ENCODE results near the gene AGPAT3. TPM values are rescaled to one million over a fixed set of nuclear protein-coding genes. Genes with fewer than 3 reads are reported as not detected.

AGPAT3 gene
- total RNA-seq, 1 donor: 47.4 TPM

DNA sequence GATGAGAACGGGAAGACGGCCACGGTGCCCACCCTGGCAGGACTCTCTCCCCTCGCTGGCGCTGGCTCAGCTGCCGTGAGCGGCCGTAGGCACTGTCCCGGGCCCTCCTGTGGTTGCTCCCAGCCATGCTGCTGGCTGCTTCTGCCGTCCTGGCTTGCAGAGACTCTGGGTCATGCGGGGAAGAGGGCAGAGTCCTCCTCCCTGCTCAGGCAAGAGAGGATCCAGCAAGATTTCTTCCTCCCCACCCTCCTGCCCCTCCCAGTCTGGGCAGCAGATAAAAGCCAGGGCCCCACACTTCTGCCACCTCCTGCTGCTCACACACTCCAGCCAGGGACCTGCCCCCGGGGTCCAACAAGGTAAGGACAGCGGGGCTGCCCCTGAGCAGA, 60.1 kb downstream of the AGPAT3 start:
- Histone ChIP-seq H3K79me2 (ENCODE audit: insufficient read depth, low read length) (peaks cover 70% of the 10 kb centered on the region), H3K4me2 (ENCODE audit: insufficient read depth, low read length) (no peak overlapping the region), H2AFZ (ENCODE audit: low read length) (no peak overlapping the region), H3K4me3 (ENCODE audit: insufficient read depth, low read length) (no peak overlapping the region), H3K36me3 (ENCODE audit: insufficient read depth, low read length) (peaks cover 4% of the 10 kb centered on the region), H3K27me3 (ENCODE audit: insufficient read depth, low read length) (no peaks in the 10 kb centered on the region), H3K9me3 (ENCODE audit: low read depth, low read length) (no peaks in the 10 kb centered on the region), H3K27ac (ENCODE audit: low read depth, low read length) (no peak overlapping the region), H4K20me1 (ENCODE audit: insufficient read depth, low read length) (peaks cover 55% of the 10 kb centered on the region), H3K4me1 (ENCODE audit: insufficient read depth, low read length) (peaks cover 6% of the 10 kb centered on the region)
- DNase-seq (ENCODE audit: insufficient read length, low spot score, missing footprints): no peak
- TF ChIP-seq, protein P1, sequence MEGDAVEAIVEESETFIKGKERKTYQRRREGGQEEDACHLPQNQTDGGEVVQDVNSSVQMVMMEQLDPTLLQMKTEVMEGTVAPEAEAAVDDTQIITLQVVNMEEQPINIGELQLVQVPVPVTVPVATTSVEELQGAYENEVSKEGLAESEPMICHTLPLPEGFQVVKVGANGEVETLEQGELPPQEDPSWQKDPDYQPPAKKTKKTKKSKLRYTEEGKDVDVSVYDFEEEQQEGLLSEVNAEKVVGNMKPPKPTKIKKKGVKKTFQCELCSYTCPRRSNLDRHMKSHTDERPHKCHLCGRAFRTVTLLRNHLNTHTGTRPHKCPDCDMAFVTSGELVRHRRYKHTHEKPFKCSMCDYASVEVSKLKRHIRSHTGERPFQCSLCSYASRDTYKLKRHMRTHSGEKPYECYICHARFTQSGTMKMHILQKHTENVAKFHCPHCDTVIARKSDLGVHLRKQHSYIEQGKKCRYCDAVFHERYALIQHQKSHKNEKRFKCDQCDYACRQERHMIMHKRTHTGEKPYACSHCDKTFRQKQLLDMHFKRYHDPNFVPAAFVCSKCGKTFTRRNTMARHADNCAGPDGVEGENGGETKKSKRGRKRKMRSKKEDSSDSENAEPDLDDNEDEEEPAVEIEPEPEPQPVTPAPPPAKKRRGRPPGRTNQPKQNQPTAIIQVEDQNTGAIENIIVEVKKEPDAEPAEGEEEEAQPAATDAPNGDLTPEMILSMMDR (IDR thresholded peaks at IDR 0.05; ENCODE audit: extremely low read depth, low read depth, low read length): no peak

- peaks cover 4% of the 10 kb centered on the region for H3K36me3 ChIP-seq (ENCODE audit: insufficient read depth, low read length)
- H3K4me1 ChIP-seq (ENCODE audit: insufficient read depth, low read length): peaks cover 6% of the 10 kb centered on the region
- no peak for DNase-seq (ENCODE audit: insufficient read length, low spot score, missing footprints)
- no peak overlapping the region for H2AFZ ChIP-seq (ENCODE audit: low read length)
- no peak overlapping the region for H3K27ac ChIP-seq (ENCODE audit: low read depth, low read length)
- no peaks in the 10 kb centered on the region for H3K27me3 ChIP-seq (ENCODE audit: insufficient read depth, low read length)
- H4K20me1 ChIP-seq (ENCODE audit: insufficient read depth, low read length): peaks cover 51% of the 10 kb centered on the region
- H3K4me3 ChIP-seq (ENCODE audit: insufficient read depth, low read length): no peak overlapping the region
- H3K4me2 ChIP-seq (ENCODE audit: insufficient read depth, low read length): no peak overlapping the region
- no peaks in the 10 kb centered on the region for H3K9me3 ChIP-seq (ENCODE audit: low read depth, low read length)
- TF ChIP-seq, protein P1 (IDR thresholded peaks at IDR 0.05; ENCODE audit: extremely low read depth, low read depth, low read length): no peak
- H3K79me2 ChIP-seq (ENCODE audit: insufficient read depth, low read length): peaks cover 67% of the 10 kb centered on the region
Measured at GRCh38 chr21:43925609-43926008, 60.6 kb downstream of the AGPAT3 start.

DNA sequence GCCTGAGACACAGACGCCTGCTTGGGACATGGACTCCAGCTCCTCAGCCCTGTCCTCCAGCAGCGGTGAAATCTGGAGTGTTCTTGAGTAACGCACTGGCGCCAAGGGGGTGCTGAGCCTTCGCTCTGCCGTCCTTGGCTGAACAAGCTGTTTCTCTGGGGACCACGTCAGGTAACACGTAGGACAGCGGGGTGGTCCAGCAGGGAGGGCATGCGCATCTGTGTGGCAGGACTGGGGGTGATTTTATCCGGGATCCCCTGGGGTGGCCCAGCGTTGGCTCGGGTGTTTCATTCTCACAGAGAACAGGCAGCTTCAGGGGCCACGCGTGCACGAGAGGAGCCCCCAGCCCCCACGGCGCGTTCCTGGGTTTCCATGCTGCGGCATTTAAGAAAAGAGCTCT, 61.2 kb downstream of the AGPAT3 start:
- Histone ChIP-seq H3K27ac (ENCODE audit: low read depth, low read length) (no peak overlapping the region), H3K79me2 (ENCODE audit: insufficient read depth, low read length) (peaks cover 64% of the 10 kb centered on the region), H3K4me1 (ENCODE audit: insufficient read depth, low read length) (peaks cover 6% of the 10 kb centered on the region), H3K4me2 (ENCODE audit: insufficient read depth, low read length) (no peak overlapping the region), H3K4me3 (ENCODE audit: insufficient read depth, low read length) (no peak overlapping the region), H2AFZ (ENCODE audit: low read length) (no peak overlapping the region), H4K20me1 (ENCODE audit: insufficient read depth, low read length) (peaks cover 49% of the 10 kb centered on the region), H3K27me3 (ENCODE audit: insufficient read depth, low read length) (no peaks in the 10 kb centered on the region), H3K9me3 (ENCODE audit: low read depth, low read length) (no peaks in the 10 kb centered on the region), H3K36me3 (ENCODE audit: insufficient read depth, low read length) (peaks cover 4% of the 10 kb centered on the region)
- TF ChIP-seq, protein P1 (IDR thresholded peaks at IDR 0.05; ENCODE audit: extremely low read depth, low read depth, low read length): no peak
- peak; percentile 72 for DNase-seq (ENCODE audit: insufficient read length, low spot score, missing footprints)

- peaks cover 4% of the 10 kb centered on the region for H3K36me3 ChIP-seq (ENCODE audit: insufficient read depth, low read length)
- no peak overlapping the region for H2AFZ ChIP-seq (ENCODE audit: low read length)
- H4K20me1 ChIP-seq (ENCODE audit: insufficient read depth, low read length): peaks cover 36% of the 10 kb centered on the region
- H3K79me2 ChIP-seq (ENCODE audit: insufficient read depth, low read length): peaks cover 59% of the 10 kb centered on the region
- no peak overlapping the region for H3K27ac ChIP-seq (ENCODE audit: low read depth, low read length)
- peaks cover 6% of the 10 kb centered on the region for H3K4me1 ChIP-seq (ENCODE audit: insufficient read depth, low read length)
- no peak overlapping the region for H3K4me3 ChIP-seq (ENCODE audit: insufficient read depth, low read length)
- DNase-seq (ENCODE audit: insufficient read length, low spot score, missing footprints): no peak
- H3K4me2 ChIP-seq (ENCODE audit: insufficient read depth, low read length): no peak overlapping the region
- H3K27me3 ChIP-seq (ENCODE audit: insufficient read depth, low read length): no peaks in the 10 kb centered on the region
- no peaks in the 10 kb centered on the region for H3K9me3 ChIP-seq (ENCODE audit: low read depth, low read length)
- TF ChIP-seq, protein P1 (IDR thresholded peaks at IDR 0.05; ENCODE audit: extremely low read depth, low read depth, low read length): no peak
Measured at GRCh38 chr21:43927591-43928221, 62.7 kb downstream of the AGPAT3 start.

Measured in osteoblast (primary cell).